Measurements from ENCODE around the gene TMEM100. TPM values are rescaled to one million over a fixed set of nuclear protein-coding genes. Genes with fewer than 3 reads are reported as not detected.

The TMEM100 gene
- total and polyA plus RNA-seq, 10 of the 15 experiments (the other 5 are each of a cell fraction or from before 2014, with no cell fraction given), result not detected

DNA sequence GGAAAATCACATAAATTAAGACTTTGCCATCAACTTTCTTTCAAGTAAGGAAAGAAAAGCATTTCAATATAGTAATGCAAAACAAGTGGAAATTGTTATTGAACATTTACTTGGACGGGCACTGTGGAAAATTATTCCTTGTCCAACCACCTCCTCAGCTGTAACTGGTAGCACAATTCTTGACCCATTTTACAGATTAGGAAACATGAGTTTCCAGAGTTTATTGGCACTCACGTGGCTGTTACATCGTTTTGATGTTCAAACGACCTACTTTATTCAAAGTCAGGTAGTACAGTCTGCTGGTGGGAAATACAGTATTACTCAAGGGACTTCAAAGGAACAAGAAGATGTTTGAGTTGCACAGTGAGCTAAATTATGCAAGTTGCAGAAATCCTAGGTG, 27.3 kb upstream of the TMEM100 start (continued):
- TF ChIP-seq, protein P1, sequence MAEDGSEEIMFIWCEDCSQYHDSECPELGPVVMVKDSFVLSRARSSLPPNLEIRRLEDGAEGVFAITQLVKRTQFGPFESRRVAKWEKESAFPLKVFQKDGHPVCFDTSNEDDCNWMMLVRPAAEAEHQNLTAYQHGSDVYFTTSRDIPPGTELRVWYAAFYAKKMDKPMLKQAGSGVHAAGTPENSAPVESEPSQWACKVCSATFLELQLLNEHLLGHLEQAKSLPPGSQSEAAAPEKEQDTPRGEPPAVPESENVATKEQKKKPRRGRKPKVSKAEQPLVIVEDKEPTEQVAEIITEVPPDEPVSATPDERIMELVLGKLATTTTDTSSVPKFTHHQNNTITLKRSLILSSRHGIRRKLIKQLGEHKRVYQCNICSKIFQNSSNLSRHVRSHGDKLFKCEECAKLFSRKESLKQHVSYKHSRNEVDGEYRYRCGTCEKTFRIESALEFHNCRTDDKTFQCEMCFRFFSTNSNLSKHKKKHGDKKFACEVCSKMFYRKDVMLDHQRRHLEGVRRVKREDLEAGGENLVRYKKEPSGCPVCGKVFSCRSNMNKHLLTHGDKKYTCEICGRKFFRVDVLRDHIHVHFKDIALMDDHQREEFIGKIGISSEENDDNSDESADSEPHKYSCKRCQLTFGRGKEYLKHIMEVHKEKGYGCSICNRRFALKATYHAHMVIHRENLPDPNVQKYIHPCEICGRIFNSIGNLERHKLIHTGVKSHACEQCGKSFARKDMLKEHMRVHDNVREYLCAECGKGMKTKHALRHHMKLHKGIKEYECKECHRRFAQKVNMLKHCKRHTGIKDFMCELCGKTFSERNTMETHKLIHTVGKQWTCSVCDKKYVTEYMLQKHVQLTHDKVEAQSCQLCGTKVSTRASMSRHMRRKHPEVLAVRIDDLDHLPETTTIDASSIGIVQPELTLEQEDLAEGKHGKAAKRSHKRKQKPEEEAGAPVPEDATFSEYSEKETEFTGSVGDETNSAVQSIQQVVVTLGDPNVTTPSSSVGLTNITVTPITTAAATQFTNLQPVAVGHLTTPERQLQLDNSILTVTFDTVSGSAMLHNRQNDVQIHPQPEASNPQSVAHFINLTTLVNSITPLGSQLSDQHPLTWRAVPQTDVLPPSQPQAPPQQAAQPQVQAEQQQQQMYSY (CRISPR knock-in tag; IDR thresholded peaks at IDR 0.05), result no peak
- TF ChIP-seq TCF7 (IDR thresholded peaks at IDR 0.05; ENCODE audit: borderline replicate concordance), result no peak
- TF ChIP-seq SMAD1 (IDR thresholded peaks at IDR 0.05; ENCODE audit: low read depth, partially characterized antibody), result no peak

DNA sequence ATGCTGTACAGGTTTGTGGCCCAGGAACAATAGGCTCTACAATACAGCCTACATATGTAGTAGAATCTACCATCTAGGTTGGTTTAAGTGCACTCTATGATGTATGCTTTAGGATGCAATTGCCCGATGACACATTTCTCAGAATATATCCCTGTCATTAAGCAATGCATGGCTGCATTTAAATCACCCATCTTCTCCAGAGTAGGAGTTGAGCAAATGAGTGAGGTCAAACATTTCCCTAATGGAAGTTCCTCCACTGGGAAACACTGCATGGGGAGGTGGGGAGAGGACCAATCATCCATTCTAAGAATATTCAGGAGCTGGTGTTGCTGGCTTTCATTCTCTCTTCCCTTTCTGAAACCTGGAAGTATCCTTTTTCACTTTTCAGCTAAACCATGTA, 26.2 kb upstream of the TMEM100 start:
- 100% methylated on average over 1 of the region's 1 CpG for WGBS (ENCODE audit: insufficient coverage, insufficient replicate concordance, low lambda C conversion rate, missing lambda C conversion rate)
- BruUV-seq (replicated peaks), result no TSS peak
- TF ChIP-seq HDAC6 (IDR thresholded peaks at IDR 0.05; ENCODE audit: unreplicated experiment) (no peak), ZZZ3 (IDR thresholded peaks at IDR 0.05; ENCODE audit: control insufficient read depth, insufficient read length, low read depth) (no peak), RUNX3 (IDR thresholded peaks at IDR 0.05; ENCODE audit: low read length) (no peak), MYC (IDR thresholded peaks at IDR 0.05; ENCODE audit: insufficient read depth, insufficient read length, insufficient replicate concordance, low read length, severe bottlenecking) (no peak), PML (IDR thresholded peaks at IDR 0.05; ENCODE audit: low read length) (no peak), SIX5 (IDR thresholded peaks at IDR 0.05; ENCODE audit: low read depth, low read length, severe bottlenecking) (no peak)
- TF ChIP-seq, protein P2, sequence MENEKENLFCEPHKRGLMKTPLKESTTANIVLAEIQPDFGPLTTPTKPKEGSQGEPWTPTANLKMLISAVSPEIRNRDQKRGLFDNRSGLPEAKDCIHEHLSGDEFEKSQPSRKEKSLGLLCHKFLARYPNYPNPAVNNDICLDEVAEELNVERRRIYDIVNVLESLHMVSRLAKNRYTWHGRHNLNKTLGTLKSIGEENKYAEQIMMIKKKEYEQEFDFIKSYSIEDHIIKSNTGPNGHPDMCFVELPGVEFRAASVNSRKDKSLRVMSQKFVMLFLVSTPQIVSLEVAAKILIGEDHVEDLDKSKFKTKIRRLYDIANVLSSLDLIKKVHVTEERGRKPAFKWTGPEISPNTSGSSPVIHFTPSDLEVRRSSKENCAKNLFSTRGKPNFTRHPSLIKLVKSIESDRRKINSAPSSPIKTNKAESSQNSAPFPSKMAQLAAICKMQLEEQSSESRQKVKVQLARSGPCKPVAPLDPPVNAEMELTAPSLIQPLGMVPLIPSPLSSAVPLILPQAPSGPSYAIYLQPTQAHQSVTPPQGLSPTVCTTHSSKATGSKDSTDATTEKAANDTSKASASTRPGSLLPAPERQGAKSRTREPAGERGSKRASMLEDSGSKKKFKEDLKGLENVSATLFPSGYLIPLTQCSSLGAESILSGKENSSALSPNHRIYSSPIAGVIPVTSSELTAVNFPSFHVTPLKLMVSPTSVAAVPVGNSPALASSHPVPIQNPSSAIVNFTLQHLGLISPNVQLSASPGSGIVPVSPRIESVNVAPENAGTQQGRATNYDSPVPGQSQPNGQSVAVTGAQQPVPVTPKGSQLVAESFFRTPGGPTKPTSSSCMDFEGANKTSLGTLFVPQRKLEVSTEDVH (IDR thresholded peaks at IDR 0.05; ENCODE audit: low read depth, partially characterized antibody), result no peak
- TF ChIP-seq, protein P3, sequence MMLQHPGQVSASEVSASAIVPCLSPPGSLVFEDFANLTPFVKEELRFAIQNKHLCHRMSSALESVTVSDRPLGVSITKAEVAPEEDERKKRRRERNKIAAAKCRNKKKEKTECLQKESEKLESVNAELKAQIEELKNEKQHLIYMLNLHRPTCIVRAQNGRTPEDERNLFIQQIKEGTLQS (IDR thresholded peaks at IDR 0.05; ENCODE audit: borderline replicate concordance, extremely low read depth, low read depth, low read length), result no peak

More for the DNA sequence above, 26.2 kb upstream of the TMEM100 start:
- ChIA-PET POLR2A (no interaction called here), SMC1A (ENCODE audit: uncharacterized antibody, unreplicated experiment) (interaction anchor here (0.6 kb wide), 1 partner anchor 31 kb away, joined by 3 read pairs; no protein-coding TSS in a partner anchor), CTCF (interaction anchor here (3.0 kb wide), 1 partner anchor 22 kb away, joined by 23 read pairs; no protein-coding TSS in a partner anchor), RAD21 (ENCODE audit: unreplicated experiment) (no interaction called here)
- ATAC-seq, result no peak
- Histone ChIP-seq H2AFZ (ENCODE audit: control insufficient read depth, low read depth, low read length) (no peak overlapping the region), H3K9me3 (replicated peaks; ENCODE audit: control insufficient read depth, insufficient read depth, low read length) (no peaks in the 10 kb centered on the region), H3K79me2 (ENCODE audit: control insufficient read depth, insufficient read depth, low read length) (no peaks in the 10 kb centered on the region), H3K4me1 (ENCODE audit: control insufficient read depth, insufficient read depth, low read length) (peaks cover 4% of the 10 kb centered on the region; the same call in 1 of the 2 replicates), H3K9ac (ENCODE audit: control insufficient read depth, insufficient read depth, low read length) (no peak overlapping the region), H4K20me1 (ENCODE audit: control insufficient read depth, insufficient read depth) (no peaks in the 10 kb centered on the region), H3K27me3 (replicated peaks in 1 of 2; ENCODE audit: control insufficient read depth in 2 of 2, insufficient read depth in 2 of 2, low read length in 1 of 2) (no peaks in the 10 kb centered on the region), H3K4me3 (no peak overlapping the region), H3K4me2 (ENCODE audit: control insufficient read depth, insufficient read depth) (no peak overlapping the region), H3K27ac (ENCODE audit: control insufficient read depth, insufficient read depth) (no peak overlapping the region), H3K36me3 (ENCODE audit: control insufficient read depth in 2 of 2, insufficient read depth in 2 of 2, low read length in 1 of 2) (no peaks in the 10 kb centered on the region)
- no peak for DNase-seq (ENCODE audit: low read depth, low spot score)
- intact Hi-C loops (cut with micrococcal nuclease; ENCODE audit: unreplicated experiment) (no loop called here), in situ Hi-C loops (cut with MboI) (no loop called here)
- FAIRE-seq, result no peak

Measured in GM12878 (cell line).